Tibial nerve (tissue), 4 donors: Measurements from ENCODE around the gene ARHGEF1. TPM values are rescaled to one million over a fixed set of nuclear protein-coding genes. Genes with fewer than 3 reads are reported as not detected.

Experiments used
- DNase-seq, 2 donors: peaks; one replicate each; pipeline ENCODE4 v3.0.0-alpha.2; 2019; ENCODE audit warnings: low spot score in 2 of 2
- H3K27ac ChIP-seq, 4 donors: fragments of 200-600 bp; sonication (generic) in 3 of 4; one replicate each; pipeline ENCODE4 v1.5.1; 2017 to 2019; ENCODE audit warnings: mild to moderate bottlenecking in 1 of 4
- H3K27me3 ChIP-seq, 2 donors: fragments of 200-600 bp; sonication (generic) in 1 of 2; one replicate each; pipeline versions ENCODE4 v1.5.1 to v1.6.0; 2017 to 2019
- H3K36me3 ChIP-seq, 3 donors: fragments of 200-600 bp; sonication (generic); one replicate each; pipeline ENCODE4 v1.5.1; 2018 to 2019
- H3K4me1 ChIP-seq, 4 donors: fragments of 200-600 bp; sonication (generic) in 3 of 4; one replicate each; pipeline ENCODE4 v1.5.1; 2017 to 2019
- H3K4me3 ChIP-seq, 4 donors: fragments of 200-600 bp; sonication (generic) in 3 of 4; one replicate each; pipeline ENCODE4 v1.5.1; 2017 to 2019; ENCODE audit warnings: mild to moderate bottlenecking in 1 of 4, moderate library complexity in 1 of 4
- H3K9me3 ChIP-seq, 4 donors: fragments of 200-600 bp; sonication (generic) in 3 of 4; one replicate each; pipeline ENCODE4 v1.5.1; 2017 to 2019
- CTCF ChIP-seq, 5 experiments: fragments of 200-600 bp in 3 of 5; fragments of 450-650 bp in 2 of 5; sonication (generic) in 3 of 5; IDR thresholded peaks; one replicate each; pipeline ENCODE4 v1.5.1; 2016 to 2019; ENCODE audit warnings: antibody characterized with exemption in 5 of 5, mild to moderate bottlenecking in 3 of 5, moderate library complexity in 2 of 5
- EP300 ChIP-seq, 2 donors: sonication (generic); formaldehyde crosslinking; IDR thresholded peaks; one replicate each; pipeline ENCODE4 v1.6.1; 2017; ENCODE audit warnings: antibody characterized with exemption in 2 of 2, mild to moderate bottlenecking in 1 of 2
- POLR2A ChIP-seq, 2 donors: fragments of 450-650 bp; IDR thresholded peaks; one replicate each; pipeline ENCODE4 v1.6.1; 2017; ENCODE audit warnings: antibody characterized with exemption in 2 of 2, mild to moderate bottlenecking in 2 of 2, moderate library complexity in 2 of 2
- WGBS, 2 donors: methylation state at CpG; one replicate each; pipeline ENCODE4 v1.1.5; 2018; 5-methylcytosine and 5-hydroxymethylcytosine counted together
- total RNA-seq, 4 donors: library from RNA; depleted of rRNA; stranded (reverse); fragments of >200 nt; gene quantifications; one replicate each; pipeline ENCODE4 v1.1.0, GENCODE V29; 2016

ARHGEF1 gene
- total RNA-seq, 4 donors from 2014 or later = 68.4 to 225 (median 121) TPM

GRCh38 chr19:41919948-41920712, 37.1 kb downstream of the ARHGEF1 start:
- H3K27ac ChIP-seq = no peak overlapping the region
- no peaks in the 10 kb centered on the region for H3K36me3 ChIP-seq
- peaks cover 0 to 8% (median 2%) of the 10 kb centered on the region in 4 donors for H3K4me1 ChIP-seq
- H3K9me3 ChIP-seq = no peaks in the 10 kb centered on the region
- H3K4me3 ChIP-seq = no peak overlapping the region
- H3K27me3 ChIP-seq = peaks cover 0 to 97% of the 10 kb centered on the region in 2 donors
- no peak for DNase-seq
- no peak for TF ChIP-seq POLR2A (IDR thresholded peaks at IDR 0.05)
- no peak for TF ChIP-seq EP300 (IDR thresholded peaks at IDR 0.05)
- no peak for TF ChIP-seq CTCF (IDR thresholded peaks at IDR 0.05)
- WGBS, 2 donors = 86% methylated on average over 33 of the region's 33 CpGs

- no peak overlapping the region for H3K4me3 ChIP-seq
- no peaks in the 10 kb centered on the region for H3K4me1 ChIP-seq
- TF ChIP-seq POLR2A (IDR thresholded peaks at IDR 0.05) = no peak
- TF ChIP-seq CTCF (IDR thresholded peaks at IDR 0.05) = no peak
- TF ChIP-seq EP300 (IDR thresholded peaks at IDR 0.05) = no peak
- peaks cover 0 to 4% (median 0%) of the 10 kb centered on the region in 3 donors for H3K36me3 ChIP-seq
- H3K27me3 ChIP-seq = peaks cover 0 to 97% of the 10 kb centered on the region in 2 donors
- no peak overlapping the region for H3K27ac ChIP-seq
- DNase-seq = no peak
- no peaks in the 10 kb centered on the region for H3K9me3 ChIP-seq
- 4 to 6% methylated on average over 25 to 26 of the region's 26 CpGs for WGBS, 2 donors
Observed at GRCh38 chr19:41920882-41921576, 38.0 kb downstream of the ARHGEF1 start.

GRCh38 chr19:41921577-41922576, 38.9 kb downstream of the ARHGEF1 start:
- DNase-seq = no peak
- Histone ChIP-seq H3K27ac (no peak overlapping the region), H3K4me3 (no peak overlapping the region), H3K4me1 (no peaks in the 10 kb centered on the region), H3K36me3 (peaks cover 0 to 4% (median 0%) of the 10 kb centered on the region in 3 donors), H3K9me3 (no peaks in the 10 kb centered on the region), H3K27me3 (peaks cover 0 to 97% of the 10 kb centered on the region in 2 donors)
- WGBS, 2 donors = 9 to 13% methylated on average over 22 of the region's 22 CpGs
- no peak for TF ChIP-seq CTCF (IDR thresholded peaks at IDR 0.05)
- TF ChIP-seq POLR2A (IDR thresholded peaks at IDR 0.05) = no peak
- no peak for TF ChIP-seq EP300 (IDR thresholded peaks at IDR 0.05)

- Histone ChIP-seq H3K36me3 (peaks cover 0 to 4% (median 0%) of the 10 kb centered on the region in 3 donors), H3K4me3 (no peak overlapping the region), H3K27ac (no peak overlapping the region), H3K9me3 (no peaks in the 10 kb centered on the region), H3K27me3 (peaks cover 3 to 97% of the 10 kb centered on the region in 2 donors), H3K4me1 (peaks cover 0 to under 1% (median 0%) of the 10 kb centered on the region in 4 donors)
- DNase-seq = no peak
- 7 to 19% methylated on average over 11 to 18 of the region's 18 CpGs for WGBS, 2 donors
- no peak for TF ChIP-seq EP300 (IDR thresholded peaks at IDR 0.05)
- TF ChIP-seq POLR2A (IDR thresholded peaks at IDR 0.05) = no peak
- no peak for TF ChIP-seq CTCF (IDR thresholded peaks at IDR 0.05)
Observed at GRCh38 chr19:41922585-41922984, 39.6 kb downstream of the ARHGEF1 start.
